ENCODE data around the gene ICA1.

Gene ICA1

GRCh38 chr7:8113184-8113583 is 148.8 kb downstream of the ICA1 start:
- no peak overlapping the region for H3K4me3 ChIP-seq (IDR thresholded peaks at IDR 0.05; ENCODE audit: insufficient read depth, low read depth, low read length)
- no peak overlapping the region for H2AFZ ChIP-seq (ENCODE audit: low read depth)

DNA sequence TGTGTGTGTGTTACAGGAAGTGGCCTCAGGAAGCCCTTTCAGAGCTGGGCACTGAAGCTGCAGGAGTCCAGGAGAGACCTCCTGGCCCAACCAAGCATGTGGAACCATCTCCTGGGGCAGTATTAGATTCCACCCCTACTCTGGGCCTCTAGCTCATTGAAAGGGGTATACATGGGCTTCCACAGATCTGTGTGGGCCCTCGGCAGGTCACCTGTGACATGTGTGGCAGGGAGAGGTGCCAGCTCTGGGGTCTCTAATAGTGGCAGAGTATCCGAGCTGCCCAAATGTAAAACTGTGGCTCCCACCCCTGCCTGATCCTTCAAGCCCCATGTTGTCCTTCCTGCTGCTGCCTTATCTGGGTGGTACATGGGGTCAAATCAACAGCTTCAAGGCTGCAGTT is 149.3 kb downstream of the ICA1 start:
- TF ChIP-seq, protein P1, sequence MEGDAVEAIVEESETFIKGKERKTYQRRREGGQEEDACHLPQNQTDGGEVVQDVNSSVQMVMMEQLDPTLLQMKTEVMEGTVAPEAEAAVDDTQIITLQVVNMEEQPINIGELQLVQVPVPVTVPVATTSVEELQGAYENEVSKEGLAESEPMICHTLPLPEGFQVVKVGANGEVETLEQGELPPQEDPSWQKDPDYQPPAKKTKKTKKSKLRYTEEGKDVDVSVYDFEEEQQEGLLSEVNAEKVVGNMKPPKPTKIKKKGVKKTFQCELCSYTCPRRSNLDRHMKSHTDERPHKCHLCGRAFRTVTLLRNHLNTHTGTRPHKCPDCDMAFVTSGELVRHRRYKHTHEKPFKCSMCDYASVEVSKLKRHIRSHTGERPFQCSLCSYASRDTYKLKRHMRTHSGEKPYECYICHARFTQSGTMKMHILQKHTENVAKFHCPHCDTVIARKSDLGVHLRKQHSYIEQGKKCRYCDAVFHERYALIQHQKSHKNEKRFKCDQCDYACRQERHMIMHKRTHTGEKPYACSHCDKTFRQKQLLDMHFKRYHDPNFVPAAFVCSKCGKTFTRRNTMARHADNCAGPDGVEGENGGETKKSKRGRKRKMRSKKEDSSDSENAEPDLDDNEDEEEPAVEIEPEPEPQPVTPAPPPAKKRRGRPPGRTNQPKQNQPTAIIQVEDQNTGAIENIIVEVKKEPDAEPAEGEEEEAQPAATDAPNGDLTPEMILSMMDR (conservative IDR thresholded peaks at IDR 0.05; ENCODE audit: low read depth, low read length): no peak

More at GRCh38 chr7:8113184-8113583, 148.8 kb downstream of the ICA1 start:
- no peak overlapping the region for H3K9ac ChIP-seq
- no peak overlapping the region for H3K27ac ChIP-seq
- H3K27me3 ChIP-seq (ENCODE audit: insufficient read depth, low read depth): no peaks in the 10 kb centered on the region
- H3K79me2 ChIP-seq (ENCODE audit: insufficient read depth, low read depth): no peaks in the 10 kb centered on the region
- no peaks in the 10 kb centered on the region for H4K20me1 ChIP-seq (ENCODE audit: insufficient read depth)
- TF ChIP-seq, protein P1 (conservative IDR thresholded peaks at IDR 0.05; ENCODE audit: low read depth, low read length): no peak
- peaks cover 39% of the 10 kb centered on the region for H3K4me1 ChIP-seq (ENCODE audit: low read depth, poor library complexity, severe bottlenecking)
- no peaks in the 10 kb centered on the region for H3K36me3 ChIP-seq (ENCODE audit: insufficient read depth)
- 0 out of 2 replicates have a peak overlapping the region, but pooled peaks have one; percentile 64 for H3K4me2 ChIP-seq

DNA sequence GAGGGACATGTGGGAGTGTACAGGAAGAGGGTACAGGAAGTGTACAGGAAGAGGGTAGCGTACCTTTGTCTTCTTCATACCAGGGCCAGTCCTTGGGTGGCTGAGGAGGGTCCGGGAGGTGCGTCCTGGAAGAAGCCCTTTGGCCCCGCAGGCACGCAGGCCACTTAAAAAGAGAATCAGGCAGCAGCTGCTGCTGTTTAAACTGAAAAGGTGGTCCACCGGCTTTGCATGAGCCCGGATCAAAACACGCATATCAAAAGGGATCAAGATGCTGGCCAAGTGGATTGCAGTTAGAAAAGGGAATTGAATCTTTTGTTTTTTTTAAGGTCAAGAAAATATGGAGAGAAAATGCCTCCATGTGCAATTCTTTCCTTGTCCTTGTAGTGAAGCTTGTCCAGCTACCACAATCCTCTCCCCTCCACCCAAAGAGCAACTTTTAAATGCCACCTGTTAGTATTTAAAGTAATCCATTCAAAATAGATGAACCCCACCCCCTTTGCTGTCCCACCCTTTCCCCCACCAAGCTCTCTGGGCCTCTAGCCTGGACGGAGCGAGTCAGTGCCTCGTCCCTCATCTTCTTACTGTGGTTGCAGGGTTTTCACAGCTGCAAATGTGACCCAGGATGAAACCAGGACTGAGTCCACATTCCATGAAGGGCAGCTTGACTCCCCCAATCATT is 150.5 kb downstream of the ICA1 start:
- H3K9ac ChIP-seq: no peak overlapping the region
- H3K36me3 ChIP-seq (ENCODE audit: insufficient read depth): no peaks in the 10 kb centered on the region
- H3K4me3 ChIP-seq (IDR thresholded peaks at IDR 0.05; ENCODE audit: insufficient read depth, low read depth, low read length): no peak overlapping the region
- no peaks in the 10 kb centered on the region for H3K79me2 ChIP-seq (ENCODE audit: insufficient read depth, low read depth)
- no peak overlapping the region for H2AFZ ChIP-seq (ENCODE audit: low read depth)
- no peaks in the 10 kb centered on the region for H3K27me3 ChIP-seq (ENCODE audit: insufficient read depth, low read depth)
- TF ChIP-seq, protein P1 (conservative IDR thresholded peaks at IDR 0.05; ENCODE audit: low read depth, low read length): no peak
- H3K4me2 ChIP-seq: no peak overlapping the region
- H3K4me1 ChIP-seq (ENCODE audit: low read depth, poor library complexity, severe bottlenecking): peaks cover 34% of the 10 kb centered on the region
- no peak overlapping the region for H3K27ac ChIP-seq
- H4K20me1 ChIP-seq (ENCODE audit: insufficient read depth): no peaks in the 10 kb centered on the region

More for the DNA sequence above, 149.3 kb downstream of the ICA1 start:
- Histone ChIP-seq H3K4me1 (ENCODE audit: low read depth, poor library complexity, severe bottlenecking) (peaks cover 36% of the 10 kb centered on the region), H3K79me2 (ENCODE audit: insufficient read depth, low read depth) (no peaks in the 10 kb centered on the region), H3K4me3 (IDR thresholded peaks at IDR 0.05; ENCODE audit: insufficient read depth, low read depth, low read length) (no peak overlapping the region), H3K36me3 (ENCODE audit: insufficient read depth) (no peaks in the 10 kb centered on the region), H3K9ac (no peak overlapping the region), H4K20me1 (ENCODE audit: insufficient read depth) (no peaks in the 10 kb centered on the region), H2AFZ (ENCODE audit: low read depth) (no peak overlapping the region), H3K27me3 (ENCODE audit: insufficient read depth, low read depth) (no peaks in the 10 kb centered on the region), H3K27ac (no peak overlapping the region), H3K4me2 (no peak overlapping the region)

DNA sequence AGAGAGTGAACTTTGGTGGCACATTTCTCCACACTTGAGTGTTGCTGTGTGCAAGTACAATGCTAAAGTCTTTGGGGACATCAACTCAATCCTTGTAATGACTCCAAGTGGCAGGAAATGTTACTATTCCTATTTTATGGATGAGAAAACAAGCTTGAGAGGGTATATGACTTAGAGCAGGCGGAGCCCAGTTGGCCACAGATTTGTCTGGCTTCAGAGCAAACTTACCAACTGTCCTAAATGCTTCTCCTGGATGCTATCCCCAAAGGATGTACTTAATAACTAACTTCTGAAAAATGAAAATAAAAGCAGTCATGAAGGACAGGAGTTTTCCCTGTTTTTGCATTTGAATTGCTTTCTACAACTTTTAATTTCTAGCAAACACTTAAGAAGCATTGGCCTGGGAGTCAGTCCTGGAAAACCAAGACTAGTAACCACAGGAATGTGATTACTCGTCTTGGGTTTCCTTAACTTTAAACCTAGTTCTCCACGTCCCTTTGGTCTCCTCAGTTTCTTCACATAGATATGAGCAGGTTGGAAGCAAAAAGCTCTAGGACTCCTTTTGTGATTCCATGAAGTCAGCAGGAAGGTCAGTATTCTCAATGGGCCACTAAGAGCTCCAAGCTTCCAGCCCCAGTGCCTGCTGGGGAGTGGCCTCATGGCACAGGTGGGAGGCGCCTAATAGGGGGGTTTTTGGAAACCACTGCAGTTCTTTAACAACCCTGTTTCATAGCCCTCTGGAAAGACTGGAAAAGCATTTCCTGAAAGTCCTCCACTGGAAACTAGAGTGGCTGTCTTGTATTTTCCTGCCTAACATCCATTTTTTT is 152.6 kb downstream of the ICA1 start:
- peaks cover 14% of the 10 kb centered on the region for H3K4me1 ChIP-seq (ENCODE audit: low read depth, poor library complexity, severe bottlenecking)
- H3K4me2 ChIP-seq: no peak overlapping the region

More for the DNA sequence above, 152.6 kb downstream of the ICA1 start:
- Histone ChIP-seq H3K79me2 (ENCODE audit: insufficient read depth, low read depth) (no peaks in the 10 kb centered on the region), H3K4me3 (IDR thresholded peaks at IDR 0.05; ENCODE audit: insufficient read depth, low read depth, low read length) (no peak overlapping the region), H3K9ac (no peak overlapping the region), H3K27me3 (ENCODE audit: insufficient read depth, low read depth) (no peaks in the 10 kb centered on the region), H4K20me1 (ENCODE audit: insufficient read depth) (no peaks in the 10 kb centered on the region), H3K27ac (no peak overlapping the region), H2AFZ (ENCODE audit: low read depth) (no peak overlapping the region), H3K36me3 (ENCODE audit: insufficient read depth) (no peaks in the 10 kb centered on the region)
- TF ChIP-seq, protein P1 (conservative IDR thresholded peaks at IDR 0.05; ENCODE audit: low read depth, low read length): no peak
